Spleen (tissue), 11 donors: ENCODE results near the gene TKTL2. TPM values are rescaled to one million over a fixed set of nuclear protein-coding genes. Genes with fewer than 3 reads are reported as not detected.
A peak's percentile ranks its signal among the peaks of the same experiment; 100 is the strongest.

Source experiments
- DNase-seq: peaks from one replicate; pipeline ENCODE4 v3.0.0-alpha.2; 2020
- H3K27ac ChIP-seq, 8 donors: fragments of 200-600 bp; sonication (generic) in 7 of 8; 1 replicate in 4 of 8; 2 replicates in 4 of 8; pipeline versions ENCODE4 v1.5.0 to v1.8.0; 2016 to 2021; ENCODE audit warnings: inconsistent platforms in 4 of 8, mild to moderate bottlenecking in 4 of 8, moderate library complexity in 1 of 8
- H3K27me3 ChIP-seq, 7 donors: fragments of 200-600 bp; sonication (generic) in 6 of 7; replicated peaks in 1 of 7; 1 replicate in 4 of 7; 2 replicates in 3 of 7; pipeline versions ENCODE4 v1.5.0 to v1.8.0; 2016 to 2021; ENCODE audit warnings: inconsistent platforms in 3 of 7, mild to moderate bottlenecking in 1 of 7
- H3K36me3 ChIP-seq, 6 donors: fragments of 200-600 bp; sonication (generic) in 5 of 6; 1 replicate in 4 of 6; 2 replicates in 2 of 6; pipeline versions ENCODE4 v1.5.0 to v1.8.0; 2016 to 2021; ENCODE audit warnings: inconsistent platforms in 2 of 6
- H3K4me1 ChIP-seq, 6 donors: fragments of 200-600 bp; sonication (generic) in 5 of 6; 1 replicate in 3 of 6; 2 replicates in 3 of 6; pipeline versions ENCODE4 v1.5.0 to v1.8.0; 2016 to 2021; ENCODE audit warnings: inconsistent platforms in 3 of 6
- H3K4me3 ChIP-seq, 8 donors: fragments of 200-600 bp; sonication (generic) in 7 of 8; 1 replicate in 4 of 8; 2 replicates in 4 of 8; pipeline versions ENCODE4 v1.5.0 to v1.8.0; 2016 to 2021; ENCODE audit warnings: inconsistent platforms in 4 of 8, mild to moderate bottlenecking in 4 of 8, moderate library complexity in 2 of 8
- H3K9me3 ChIP-seq, 8 donors: fragments of 200-600 bp; sonication (generic) in 7 of 8; 1 replicate in 4 of 8; 2 replicates in 4 of 8; pipeline versions ENCODE4 v1.5.0 to v1.8.0; 2016 to 2021; ENCODE audit warnings: inconsistent platforms in 4 of 8
- POLR2A ChIP-seq, 3 donors: fragments of 450-650 bp; IDR thresholded peaks; one replicate each; pipeline ENCODE4 v1.5.1; 2017; ENCODE audit warnings: antibody characterized with exemption in 3 of 3, mild to moderate bottlenecking in 1 of 3
- POLR2AphosphoS5 ChIP-seq, 3 donors: sonication (generic); formaldehyde crosslinking; IDR thresholded peaks; one replicate each; pipeline ENCODE4 v1.5.1; 2017; ENCODE audit warnings: antibody characterized with exemption in 3 of 3
- WGBS, 5 donors: extraction: QIAGEN DNeasy Blood & Tissue Kit in 3 of 5; methylation state at CpG; one replicate each; pipeline versions ENCODE4 v1.1.5 to v1.1.7; 2013 to 2018; 5-methylcytosine and 5-hydroxymethylcytosine counted together
- intact Hi-C: fragments of 100-400 bp; cut with DNase I; formaldehyde crosslinking; loops from one replicate; pipeline ENCODE4 v1.15.0; 2023; ENCODE audit warnings: low total_unique reads
- polyA plus RNA-seq, 3 donors: library from polyadenylated mRNA; stranded (reverse); fragments of 200-250 nt; gene quantifications; one replicate each; pipeline ENCODE4 v1.2.1, GENCODE V29; 2013
- total RNA-seq, 7 donors: library from RNA; depleted of rRNA in 3 of 7; stranded (reverse); fragments of >200 nt in 3 of 7; fragmentation: NEBNext Ultra II Directional in 4 of 7; extraction: Animal tissue kit (Norgen Biotek cat#: 25700) in 4 of 7; gene quantifications; one replicate each; pipeline versions ENCODE4 v1.1.0 to v1.2.1, GENCODE V29; 2016 to 2021
- TF ChIP-seq, protein P1 (sequence below), 11 experiments: fragments of 200-600 bp in 7 of 11; fragments of 450-650 bp in 4 of 11; sonication (generic) in 4 of 11; IDR thresholded peaks in 8 of 11; conservative IDR thresholded peaks in 3 of 11; 1 replicate in 7 of 11; 2 replicates in 4 of 11; pipeline versions ENCODE4 v1.4.0 to v1.8.0; 2016 to 2021; ENCODE audit warnings: antibody characterized with exemption in 11 of 11, inconsistent platforms in 4 of 11, mild to moderate bottlenecking in 1 of 11
- donor health status: healthy with polysubstance abuse.
- donor health status: DM: no; HTN: no; CAD: no; lungs with moderate emphysema.
- donor health status: DM: no; HTN: no; CAD: no.
- donor health status: Bipolar disorder and iron deficiency.
- donor health status: healthy.
- donor health status: DM: no; HTN: no; CAD: no.
- donor health status: DM: yes; HTN: yes; CAD: no.

The TKTL2 gene
- total and polyA plus RNA-seq, 10 donors: 0.06 to 0.60 (median 0.35) TPM; not detected in 2

DNA sequence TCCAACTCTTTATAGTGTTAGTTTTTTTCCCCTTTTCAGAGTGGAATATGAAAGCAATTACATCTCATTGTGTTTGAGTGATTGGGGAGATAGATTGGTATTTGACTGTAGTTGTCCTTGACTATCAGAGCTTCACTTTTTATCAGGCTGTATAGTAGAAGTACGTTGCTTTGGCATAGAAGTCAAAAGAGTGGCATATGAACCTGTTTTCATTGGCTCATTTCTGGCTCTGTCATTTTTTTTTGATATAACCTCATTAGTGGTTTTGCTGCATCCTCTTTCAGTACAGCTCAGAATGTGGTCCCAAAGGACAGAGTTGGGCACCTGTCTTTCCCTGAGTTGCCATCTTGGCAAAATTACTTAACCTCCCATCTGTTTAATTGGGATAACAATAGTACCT is 22.3 kb upstream of the TKTL2 start:
- Histone ChIP-seq H3K9me3 (no peaks in the 10 kb centered on the region), H3K27ac (peak overlapping the region in 6 of 8 donors; percentile 87 to 94 (median 92)), H3K36me3 (peaks cover 0 to 6% (median 0%) of the 10 kb centered on the region in 6 donors), H3K4me1 (peaks cover 20 to 65% (median 42%) of the 10 kb centered on the region in 6 donors), H3K27me3 (no peaks in the 10 kb centered on the region), H3K4me3 (peak overlapping the region; percentile 76 to 97 (median 88))
- 0 to 4% (median 0%) methylated on average over 1 of the region's 1 CpG for WGBS, 5 donors
- intact Hi-C loops: no loop called here
- TF ChIP-seq, protein P1, sequence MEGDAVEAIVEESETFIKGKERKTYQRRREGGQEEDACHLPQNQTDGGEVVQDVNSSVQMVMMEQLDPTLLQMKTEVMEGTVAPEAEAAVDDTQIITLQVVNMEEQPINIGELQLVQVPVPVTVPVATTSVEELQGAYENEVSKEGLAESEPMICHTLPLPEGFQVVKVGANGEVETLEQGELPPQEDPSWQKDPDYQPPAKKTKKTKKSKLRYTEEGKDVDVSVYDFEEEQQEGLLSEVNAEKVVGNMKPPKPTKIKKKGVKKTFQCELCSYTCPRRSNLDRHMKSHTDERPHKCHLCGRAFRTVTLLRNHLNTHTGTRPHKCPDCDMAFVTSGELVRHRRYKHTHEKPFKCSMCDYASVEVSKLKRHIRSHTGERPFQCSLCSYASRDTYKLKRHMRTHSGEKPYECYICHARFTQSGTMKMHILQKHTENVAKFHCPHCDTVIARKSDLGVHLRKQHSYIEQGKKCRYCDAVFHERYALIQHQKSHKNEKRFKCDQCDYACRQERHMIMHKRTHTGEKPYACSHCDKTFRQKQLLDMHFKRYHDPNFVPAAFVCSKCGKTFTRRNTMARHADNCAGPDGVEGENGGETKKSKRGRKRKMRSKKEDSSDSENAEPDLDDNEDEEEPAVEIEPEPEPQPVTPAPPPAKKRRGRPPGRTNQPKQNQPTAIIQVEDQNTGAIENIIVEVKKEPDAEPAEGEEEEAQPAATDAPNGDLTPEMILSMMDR (IDR thresholded peaks at IDR 0.05 in 8 of 11, conservative IDR thresholded peaks at IDR 0.05 in 3 of 11): no peak
- TF ChIP-seq POLR2A (IDR thresholded peaks at IDR 0.05) (peak in 1 of 3 donors; percentile 9), POLR2AphosphoS5 (IDR thresholded peaks at IDR 0.05) (peak in 1 of 3 donors; percentile 5)
- DNase-seq: no peak

DNA sequence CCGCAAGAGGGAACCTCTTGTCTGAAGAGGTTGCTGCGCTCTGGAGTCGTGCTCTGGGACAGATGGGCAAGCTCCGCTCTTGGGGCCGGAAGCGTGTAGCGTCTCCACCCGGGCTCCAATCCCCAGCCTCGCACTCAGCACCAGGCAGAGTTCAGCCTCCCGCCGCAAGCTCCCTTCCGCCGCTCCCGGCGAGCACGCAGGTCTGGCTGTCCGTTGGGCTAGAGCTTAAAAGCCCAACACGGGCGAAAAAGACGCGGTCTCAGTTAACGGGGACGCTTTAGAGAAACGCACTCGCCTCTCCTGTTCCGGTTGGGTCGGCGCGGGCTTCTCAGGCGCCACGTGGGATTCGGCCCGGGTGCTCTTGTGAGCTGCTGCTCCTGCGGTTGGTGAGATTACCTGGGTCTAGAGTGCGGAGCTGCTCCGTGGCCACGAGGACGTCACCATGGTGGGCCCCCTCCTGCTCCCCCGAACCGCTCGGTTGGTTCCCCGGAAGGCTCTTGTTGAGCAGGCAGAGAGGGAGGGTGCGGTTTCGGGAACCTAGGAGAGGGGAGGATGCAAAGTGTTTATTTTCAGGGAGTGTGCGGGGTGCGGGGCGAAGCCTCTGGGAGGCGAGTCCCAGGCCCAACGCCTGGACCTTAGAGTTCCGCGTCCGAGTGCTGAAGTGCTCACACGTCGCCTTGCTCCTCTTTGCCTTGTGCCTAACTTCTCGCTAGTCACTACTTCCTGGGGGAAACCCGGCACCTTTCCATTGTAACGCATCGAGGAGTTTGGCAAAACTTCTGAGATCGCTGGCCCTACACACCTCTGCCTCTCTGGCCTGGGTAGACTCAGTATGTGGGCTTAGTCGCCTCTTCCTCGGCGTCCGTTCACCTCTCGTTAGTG is 21.0 kb upstream of the TKTL2 start, which contains the start of gene TMA16:
Gene TMA16, plus strand, starts transcription at position 331 of the 882 bp plus-strand sequence. Its CDS starts 112 bp downstream, at position 443.
- H3K27me3 ChIP-seq: no peaks in the 10 kb centered on the region
- TF ChIP-seq POLR2AphosphoS5 (IDR thresholded peaks at IDR 0.05): peak; percentile 90 to 93 (median 93)
- TF ChIP-seq POLR2A (IDR thresholded peaks at IDR 0.05): peak in 1 of 3 donors; percentile 40
- TF ChIP-seq, protein P1 (IDR thresholded peaks at IDR 0.05 in 8 of 11, conservative IDR thresholded peaks at IDR 0.05 in 3 of 11): no peak
- DNase-seq: peak; percentile 94
- no peaks in the 10 kb centered on the region for H3K9me3 ChIP-seq
- WGBS, 5 donors: 0% methylated on average over 35 to 64 of the region's 64 CpGs
- intact Hi-C loops: no loop called here
- H3K4me3 ChIP-seq: peak within 1 kb of the TSS; percentile 76 to 97 (median 88)
- peak within 1 kb of the TSS; percentile 87 to 94 (median 92) for H3K27ac ChIP-seq
- peaks cover 20 to 57% (median 38%) of the 10 kb centered on the region in 6 donors for H3K4me1 ChIP-seq
- peaks cover 0 to 6% (median 0%) of the 10 kb centered on the region in 6 donors for H3K36me3 ChIP-seq

- Histone ChIP-seq H3K4me3 (peak overlapping the region; percentile 76 to 97 (median 88)), H3K9me3 (no peaks in the 10 kb centered on the region), H3K36me3 (peaks cover 0 to 6% (median 0%) of the 10 kb centered on the region in 6 donors), H3K27ac (peak overlapping the region; percentile 87 to 94 (median 92)), H3K27me3 (no peaks in the 10 kb centered on the region), H3K4me1 (peaks cover 20 to 50% (median 36%) of the 10 kb centered on the region in 6 donors)
- DNase-seq: peak; percentile 87
- TF ChIP-seq, protein P1 (IDR thresholded peaks at IDR 0.05 in 8 of 11, conservative IDR thresholded peaks at IDR 0.05 in 3 of 11): no peak
- TF ChIP-seq POLR2A (IDR thresholded peaks at IDR 0.05) (no peak), POLR2AphosphoS5 (IDR thresholded peaks at IDR 0.05) (no peak)
- intact Hi-C loops: no loop called here
- WGBS, 5 donors: 26 to 36% (median 31%) methylated on average over 27 to 28 of the region's 28 CpGs
Observed at GRCh38 chr4:163493643-163494359, 20.2 kb upstream of the TKTL2 start.
